ENCODE data around the gene NPNT.

Gene NPNT

GRCh38 chr4:105972946-105973621 lies 77.8 kb downstream of the NPNT start:
- no peak for DNase-seq

- no peak for DNase-seq
These were observed 81.6 kb downstream of the NPNT start for GRCh38 chr4:105976915-105977314.

GRCh38 chr4:105978684-105979296 lies 83.5 kb downstream of the NPNT start:
- no peak for DNase-seq

GRCh38 chr4:105979506-105979905 lies 84.2 kb downstream of the NPNT start:
- DNase-seq, result no peak

GRCh38 chr4:105988671-105989070 lies 93.4 kb downstream of the NPNT start:
- DNase-seq, result no peak

GRCh38 chr4:105989485-105990242 lies 94.4 kb downstream of the NPNT start:
- DNase-seq, result no peak

GRCh38 chr4:105990933-105991332 lies 95.7 kb downstream of the NPNT start:
- DNase-seq, result no peak

- no peak for DNase-seq
These were observed 96.5 kb downstream of the NPNT start for GRCh38 chr4:105991726-105992125.

GRCh38 chr4:105992641-105993305 lies 97.5 kb downstream of the NPNT start:
- DNase-seq, result no peak

GRCh38 chr4:105994061-105994460 lies 98.8 kb downstream of the NPNT start:
- DNase-seq, result no peak

GRCh38 chr4:105994841-105995501 lies 99.7 kb downstream of the NPNT start:
- DNase-seq, result no peak

- no peak for DNase-seq
These were observed 101.6 kb downstream of the NPNT start for GRCh38 chr4:105996845-105997244.

- DNase-seq, result no peak
These were observed 103.1 kb downstream of the NPNT start for GRCh38 chr4:105998171-105999063.

GRCh38 chr4:106002994-106003393 lies 107.7 kb downstream of the NPNT start:
- no peak for DNase-seq

- no peak for DNase-seq
These were observed 115.5 kb downstream of the NPNT start for GRCh38 chr4:106010761-106011160.

GRCh38 chr4:106011387-106011786 lies 116.1 kb downstream of the NPNT start:
- no peak for DNase-seq

- no peak for DNase-seq
These were observed 122.7 kb downstream of the NPNT start for GRCh38 chr4:106017975-106018374.

GRCh38 chr4:106019771-106020170 lies 124.5 kb downstream of the NPNT start:
- no peak for DNase-seq

Measured in activated T-cell treated with anti-CD3 and anti-CD28 coated beads, Interleukin-2, amount 50 U/mL, for 48 hours (primary cell).